ENCODE measurements around the gene AGK. TPM values are rescaled to one million over a fixed set of nuclear protein-coding genes. Genes with fewer than 3 reads are reported as not detected.

AGK gene
- total RNA-seq, 6 experiments from 2014 or later = 14.7 to 18.0 (median 16.1) TPM

- Mint-ChIP-seq H3K4me1 (ENCODE audit: low read depth) (no peaks in the 10 kb centered on the region), H3K9me3 (no peaks in the 10 kb centered on the region), H3K4me3 (no peak overlapping the region), H3K36me3 (ENCODE audit: low read depth) (no peaks in the 10 kb centered on the region), H3K27ac (no peak overlapping the region), H3K27me3 (ENCODE audit: insufficient read depth) (no peaks in the 10 kb centered on the region)
- no peak for DNase-seq
- no peak for TF ChIP-seq CTCF (IDR thresholded peaks at IDR 0.05)
Observed at GRCh38 chr7:141600168-141601006, 49.2 kb downstream of the AGK start.

- no peak for TF ChIP-seq CTCF (IDR thresholded peaks at IDR 0.05)
- no peak overlapping the region for H3K4me3 Mint-ChIP-seq
- no peaks in the 10 kb centered on the region for H3K9me3 Mint-ChIP-seq
- H3K27me3 Mint-ChIP-seq (ENCODE audit: insufficient read depth) = peaks cover 2% of the 10 kb centered on the region; the same call in 1 of the 2 replicates
- H3K4me1 Mint-ChIP-seq (ENCODE audit: low read depth) = no peaks in the 10 kb centered on the region
- DNase-seq = no peak
- H3K36me3 Mint-ChIP-seq (ENCODE audit: low read depth) = no peaks in the 10 kb centered on the region
- no peak overlapping the region for H3K27ac Mint-ChIP-seq
Observed at GRCh38 chr7:141609576-141609975, 58.4 kb downstream of the AGK start.

DNA sequence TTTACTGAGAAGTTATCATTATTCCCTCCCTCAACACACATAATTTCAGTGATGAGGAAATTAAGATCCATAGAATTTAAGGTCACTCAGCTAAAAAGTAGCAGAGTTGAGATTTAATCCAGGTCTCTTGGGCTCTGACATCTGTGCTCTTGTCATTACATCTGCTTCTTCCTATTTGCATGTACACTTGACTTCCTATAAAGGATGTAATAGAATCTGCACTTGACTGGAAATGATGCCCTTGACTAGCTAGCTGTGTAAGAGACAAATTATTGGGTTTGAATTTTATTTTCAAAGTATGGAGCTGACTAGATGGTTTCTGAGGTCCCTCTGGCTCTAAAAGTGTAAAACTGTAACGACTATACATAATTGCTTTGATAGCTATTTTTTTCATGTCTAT lies 59.5 kb downstream of the AGK start:
- H3K36me3 Mint-ChIP-seq (ENCODE audit: low read depth) = no peaks in the 10 kb centered on the region
- no peak overlapping the region for H3K4me3 Mint-ChIP-seq
- no peaks in the 10 kb centered on the region for H3K9me3 Mint-ChIP-seq
- no peak for TF ChIP-seq CTCF (IDR thresholded peaks at IDR 0.05)
- peaks cover 2% of the 10 kb centered on the region; the same call in 1 of the 2 replicates for H3K27me3 Mint-ChIP-seq (ENCODE audit: insufficient read depth)
- DNase-seq = no peak
- H3K4me1 Mint-ChIP-seq (ENCODE audit: low read depth) = no peaks in the 10 kb centered on the region
- no peak overlapping the region for H3K27ac Mint-ChIP-seq

- Mint-ChIP-seq H3K4me1 (ENCODE audit: low read depth) (peaks cover 9% of the 10 kb centered on the region), H3K4me3 (no peak overlapping the region), H3K27ac (no peak overlapping the region), H3K27me3 (ENCODE audit: insufficient read depth) (no peaks in the 10 kb centered on the region; the same call in 1 of the 2 replicates), H3K36me3 (ENCODE audit: low read depth) (no peaks in the 10 kb centered on the region), H3K9me3 (no peaks in the 10 kb centered on the region)
- DNase-seq = no peak
- no peak for TF ChIP-seq CTCF (IDR thresholded peaks at IDR 0.05)
Observed at GRCh38 chr7:141612861-141613260, 61.7 kb downstream of the AGK start.

DNA sequence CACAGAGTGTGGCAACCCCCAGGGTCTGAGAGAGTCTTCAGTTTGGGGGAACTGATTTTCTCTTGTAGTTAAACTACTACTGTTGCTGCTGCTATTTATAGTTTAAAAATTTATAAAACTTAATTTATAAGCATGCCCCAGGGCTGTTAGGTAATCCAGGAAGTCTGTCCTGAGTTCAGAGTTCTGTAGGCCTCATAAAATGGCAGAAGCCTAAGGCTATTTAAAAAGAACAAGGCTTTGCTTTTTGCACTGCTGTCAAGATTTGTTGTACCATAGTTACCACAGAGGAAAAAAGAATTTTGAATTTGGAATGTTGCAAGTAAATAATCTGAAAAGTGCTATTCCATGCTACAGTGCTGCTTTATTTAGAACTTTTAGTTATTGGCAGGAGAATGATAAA lies 66.1 kb downstream of the AGK start:
- DNase-seq = peak; percentile 41
- no peaks in the 10 kb centered on the region for H3K9me3 Mint-ChIP-seq
- peaks cover 3% of the 10 kb centered on the region; the same call in 1 of the 2 replicates for H3K36me3 Mint-ChIP-seq (ENCODE audit: low read depth)
- TF ChIP-seq CTCF (IDR thresholded peaks at IDR 0.05) = no peak
- no peaks in the 10 kb centered on the region; the same call in 1 of the 2 replicates for H3K27me3 Mint-ChIP-seq (ENCODE audit: insufficient read depth)
- no peak overlapping the region for H3K4me3 Mint-ChIP-seq
- peak overlapping the region; percentile 75; the same call in 1 of the 2 replicates for H3K27ac Mint-ChIP-seq
- H3K4me1 Mint-ChIP-seq (ENCODE audit: low read depth) = peaks cover 9% of the 10 kb centered on the region

All from HFFc6 (cell line).